MM.1S (cell line): ENCODE results near the gene RPTOR.

Source experiments
- CTCF ChIP-seq: fragments of 300-600 bp; sonication (generic); IDR thresholded peaks from 2 replicates; pipeline ENCODE4 v1.5.1; 2016; ENCODE audit warnings: antibody characterized with exemption, low read length, mixed read lengths
- EZH2 ChIP-seq: fragments of 300-600 bp; sonication (generic); optimal IDR thresholded peaks from 2 replicates; pipeline ENCODE3; 2017; ENCODE audit warnings: low read depth, mild to moderate bottlenecking, antibody characterized with exemption, low read length, mixed read lengths
- EZH2phosphoT487 ChIP-seq: fragments of 300-600 bp; sonication (generic); IDR thresholded peaks from 2 replicates; pipeline ENCODE4 v1.6.1; 2018; ENCODE audit warnings: antibody characterized with exemption, low read length

GRCh38 chr17:80980397-80981061, 435.9 kb downstream of the RPTOR start:
- TF ChIP-seq EZH2: no peak
- no peak for TF ChIP-seq CTCF
- TF ChIP-seq EZH2phosphoT487: no peak
